Measurements from ENCODE around the gene RAC2. TPM values are rescaled to one million over a fixed set of nuclear protein-coding genes. Genes with fewer than 3 reads are reported as not detected.

RAC2 gene
- total RNA-seq, 4 donors from 2014 or later = 4.1 to 21.9 (median 7.2) TPM

DNA sequence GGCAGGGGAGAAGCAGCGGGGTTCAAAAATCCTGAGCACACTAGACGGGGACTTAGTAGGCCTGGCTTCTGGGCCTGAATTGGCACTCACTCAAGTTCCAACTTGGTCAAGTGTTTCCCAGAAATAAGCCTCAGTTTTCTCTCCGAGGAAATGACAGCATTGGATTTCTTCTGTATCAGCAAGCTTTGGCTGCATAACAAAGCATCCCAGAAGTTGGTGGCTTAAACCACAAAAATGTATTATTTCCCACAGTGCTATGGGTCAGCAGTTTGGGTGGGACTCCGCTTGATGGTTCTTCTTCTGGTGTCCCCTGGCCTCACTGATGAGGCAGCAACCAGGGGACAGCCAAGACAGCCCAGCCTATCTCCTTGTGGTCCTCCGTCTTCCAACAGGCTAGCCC lies 36.6 kb upstream of the RAC2 start:
- intact Hi-C loops (cut with DNase I) = no loop called here
- no peak for DNase-seq (ENCODE audit: extremely low spot score)
- peaks cover 0 to 89% (median 4%) of the 10 kb centered on the region in 4 donors for H3K27me3 ChIP-seq
- no peaks in the 10 kb centered on the region for H3K9me3 ChIP-seq
- TF ChIP-seq, protein P1, sequence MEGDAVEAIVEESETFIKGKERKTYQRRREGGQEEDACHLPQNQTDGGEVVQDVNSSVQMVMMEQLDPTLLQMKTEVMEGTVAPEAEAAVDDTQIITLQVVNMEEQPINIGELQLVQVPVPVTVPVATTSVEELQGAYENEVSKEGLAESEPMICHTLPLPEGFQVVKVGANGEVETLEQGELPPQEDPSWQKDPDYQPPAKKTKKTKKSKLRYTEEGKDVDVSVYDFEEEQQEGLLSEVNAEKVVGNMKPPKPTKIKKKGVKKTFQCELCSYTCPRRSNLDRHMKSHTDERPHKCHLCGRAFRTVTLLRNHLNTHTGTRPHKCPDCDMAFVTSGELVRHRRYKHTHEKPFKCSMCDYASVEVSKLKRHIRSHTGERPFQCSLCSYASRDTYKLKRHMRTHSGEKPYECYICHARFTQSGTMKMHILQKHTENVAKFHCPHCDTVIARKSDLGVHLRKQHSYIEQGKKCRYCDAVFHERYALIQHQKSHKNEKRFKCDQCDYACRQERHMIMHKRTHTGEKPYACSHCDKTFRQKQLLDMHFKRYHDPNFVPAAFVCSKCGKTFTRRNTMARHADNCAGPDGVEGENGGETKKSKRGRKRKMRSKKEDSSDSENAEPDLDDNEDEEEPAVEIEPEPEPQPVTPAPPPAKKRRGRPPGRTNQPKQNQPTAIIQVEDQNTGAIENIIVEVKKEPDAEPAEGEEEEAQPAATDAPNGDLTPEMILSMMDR (IDR thresholded peaks at IDR 0.05) = no peak
- no peak for TF ChIP-seq POLR2A (IDR thresholded peaks at IDR 0.05; ENCODE audit: low read depth)
- no peak for TF ChIP-seq EP300 (IDR thresholded peaks at IDR 0.05)
- no peak for TF ChIP-seq POLR2AphosphoS5 (IDR thresholded peaks at IDR 0.05)
- H3K4me3 ChIP-seq = no peak overlapping the region
- H3K36me3 ChIP-seq = no peaks in the 10 kb centered on the region
- H3K27ac ChIP-seq (replicated peaks in 1 of 4) = no peak overlapping the region
- H3K4me1 ChIP-seq = peaks cover 0 to 9% (median 3%) of the 10 kb centered on the region in 4 donors
- WGBS = 93% methylated on average over 5 of the region's 5 CpGs

DNA sequence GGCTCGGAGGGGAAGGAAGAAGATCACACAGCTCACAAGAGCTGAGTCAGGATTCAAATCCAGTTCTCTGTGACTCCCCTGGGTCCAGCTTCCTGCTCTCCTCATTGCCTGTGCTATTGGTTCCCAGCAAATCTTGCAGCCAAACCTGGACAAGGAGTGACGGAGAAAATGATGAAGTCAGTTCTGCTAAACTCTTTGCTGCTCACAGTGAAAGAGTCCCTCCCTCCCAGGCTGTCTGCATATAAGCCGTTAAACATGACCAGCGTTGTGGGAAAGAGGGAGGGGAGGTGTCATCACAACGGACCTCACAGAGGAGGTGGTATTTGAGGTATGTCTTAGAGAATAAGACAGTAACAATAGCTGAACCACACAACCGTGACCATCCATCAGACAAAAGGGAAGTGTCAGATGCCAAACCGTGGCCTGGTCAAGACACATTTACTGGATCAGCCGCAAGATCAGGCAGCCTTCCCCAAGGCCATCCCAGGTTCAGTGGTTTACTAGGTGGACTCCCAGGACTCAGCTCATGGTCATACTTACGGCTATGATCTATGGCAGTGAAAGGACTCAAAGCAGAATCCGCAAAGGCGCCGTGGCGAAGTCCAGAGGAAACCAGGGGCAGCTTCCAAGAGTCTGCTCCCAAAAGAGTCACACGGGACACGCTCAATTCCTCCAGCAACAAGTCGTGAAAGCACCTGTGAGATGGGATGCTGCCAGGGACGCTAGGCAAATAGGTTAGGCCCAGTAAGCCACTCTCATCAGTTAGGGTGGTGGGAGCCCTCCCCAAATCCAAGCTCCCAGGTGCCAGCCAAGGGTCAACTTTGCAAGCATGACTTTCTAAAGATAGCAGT lies 35.5 kb upstream of the RAC2 start:
- intact Hi-C loops (cut with DNase I) = no loop called here
- H3K4me3 ChIP-seq = no peak overlapping the region
- DNase-seq (ENCODE audit: extremely low spot score) = no peak

DNA sequence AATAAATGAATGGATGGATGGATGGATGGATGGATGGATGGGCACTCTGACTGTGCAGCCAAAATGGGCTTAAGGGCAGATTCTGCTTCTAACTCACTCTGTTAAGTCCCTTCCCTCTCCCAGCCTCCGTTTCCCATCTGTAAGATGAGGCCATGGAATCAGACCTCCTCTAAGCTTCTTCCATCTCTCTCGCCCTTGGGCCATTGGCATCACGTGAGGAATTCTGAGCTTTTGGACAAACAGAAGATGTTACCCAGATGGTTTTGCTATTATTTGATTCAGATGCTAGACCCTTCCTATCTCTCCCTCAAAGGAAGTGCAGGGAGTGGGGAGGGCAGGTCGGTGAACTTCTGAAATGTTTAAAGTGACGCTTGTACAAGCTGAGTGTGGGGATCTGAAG lies 34.2 kb upstream of the RAC2 start:
- Histone ChIP-seq H3K36me3 (no peaks in the 10 kb centered on the region), H3K4me1 (peaks cover 0 to 5% (median 0%) of the 10 kb centered on the region in 4 donors), H3K9me3 (no peaks in the 10 kb centered on the region), H3K27ac (replicated peaks in 1 of 4) (no peak overlapping the region), H3K27me3 (peaks cover 0 to 92% (median 2%) of the 10 kb centered on the region in 4 donors), H3K4me3 (no peak overlapping the region)
- 53% methylated on average over 5 of the region's 5 CpGs for WGBS
- intact Hi-C loops (cut with DNase I) = no loop called here
- no peak for DNase-seq (ENCODE audit: extremely low spot score)
- TF ChIP-seq POLR2AphosphoS5 (IDR thresholded peaks at IDR 0.05) (no peak), EP300 (IDR thresholded peaks at IDR 0.05) (no peak), POLR2A (IDR thresholded peaks at IDR 0.05; ENCODE audit: low read depth) (no peak)
- TF ChIP-seq, protein P1 (IDR thresholded peaks at IDR 0.05) = no peak

More for the DNA sequence above, 35.5 kb upstream of the RAC2 start:
- Histone ChIP-seq H3K27ac (replicated peaks in 1 of 4) (no peak overlapping the region), H3K4me1 (peaks cover 0 to 4% (median 2%) of the 10 kb centered on the region in 4 donors), H3K9me3 (no peaks in the 10 kb centered on the region), H3K36me3 (no peaks in the 10 kb centered on the region), H3K27me3 (peaks cover 0 to 92% (median 4%) of the 10 kb centered on the region in 4 donors)
- no peak for TF ChIP-seq POLR2A (IDR thresholded peaks at IDR 0.05; ENCODE audit: low read depth)
- TF ChIP-seq POLR2AphosphoS5 (IDR thresholded peaks at IDR 0.05) = no peak
- no peak for TF ChIP-seq EP300 (IDR thresholded peaks at IDR 0.05)
- TF ChIP-seq, protein P1 (IDR thresholded peaks at IDR 0.05) = no peak
- WGBS = 67% methylated on average over 16 of the region's 17 CpGs

DNA sequence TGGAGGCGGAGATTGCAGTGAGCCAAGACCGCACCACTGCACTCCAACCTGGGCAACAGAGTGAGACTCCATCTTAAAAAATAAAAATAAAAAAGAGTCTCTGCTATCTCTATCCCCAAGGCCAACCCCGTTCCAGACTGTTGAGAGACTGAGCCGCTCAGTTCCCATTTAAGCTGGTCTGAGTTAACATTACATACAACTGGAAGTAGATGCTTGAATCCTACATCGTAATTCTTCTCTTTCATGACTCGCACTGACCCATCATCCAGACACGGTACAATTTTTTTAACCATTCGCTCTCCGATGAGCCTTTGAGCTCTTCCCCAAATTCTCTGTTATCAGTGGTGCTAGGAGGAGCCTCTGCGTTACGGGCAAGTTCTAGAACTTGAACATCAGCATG lies 33.3 kb upstream of the RAC2 start:
- Histone ChIP-seq H3K36me3 (no peaks in the 10 kb centered on the region), H3K27me3 (peaks cover 0 to 90% (median 2%) of the 10 kb centered on the region in 4 donors), H3K4me3 (no peak overlapping the region), H3K4me1 (peaks cover 0 to 5% (median 0%) of the 10 kb centered on the region in 4 donors), H3K9me3 (no peaks in the 10 kb centered on the region), H3K27ac (replicated peaks in 1 of 4) (no peak overlapping the region)
- no peak for TF ChIP-seq POLR2A (IDR thresholded peaks at IDR 0.05; ENCODE audit: low read depth)
- no peak for TF ChIP-seq EP300 (IDR thresholded peaks at IDR 0.05)
- no peak for TF ChIP-seq POLR2AphosphoS5 (IDR thresholded peaks at IDR 0.05)
- TF ChIP-seq, protein P1 (IDR thresholded peaks at IDR 0.05) = no peak
- intact Hi-C loops (cut with DNase I) = no loop called here
- 78% methylated on average over 11 of the region's 11 CpGs for WGBS
- no peak for DNase-seq (ENCODE audit: extremely low spot score)

All from esophagus muscularis mucosa (tissue), 4 donors.